Ishikawa (cell line): ENCODE measurements around the gene ZCCHC7.

Source experiments
- CEBPB ChIP-seq: IDR thresholded peaks from 2 replicates; pipeline ENCODE4 v1.6.1; 2012
- CREB1 ChIP-seq: IDR thresholded peaks from 2 replicates; pipeline ENCODE4 v1.6.1; 2012; ENCODE audit warnings: low read depth
- EGR1 ChIP-seq: IDR thresholded peaks from 2 replicates; pipeline ENCODE4 v1.6.1; 2012
- EP300 ChIP-seq: IDR thresholded peaks from 2 replicates; pipeline ENCODE4 v1.6.1; 2012; ENCODE audit warnings: borderline replicate concordance
- FOXM1 ChIP-seq: IDR thresholded peaks from 2 replicates; pipeline ENCODE4 v1.6.1; 2012; ENCODE audit warnings: low read depth, borderline replicate concordance
- NFIC ChIP-seq: IDR thresholded peaks from 2 replicates; pipeline ENCODE4 v1.6.1; 2012
- RAD21 ChIP-seq: IDR thresholded peaks from 2 replicates; pipeline ENCODE4 v1.6.1; 2012; ENCODE audit warnings: low read depth
- TAF1 ChIP-seq: IDR thresholded peaks from 2 replicates; pipeline ENCODE4 v1.6.1; 2012; ENCODE audit warnings: low read depth, mild to moderate bottlenecking
- TCF12 ChIP-seq: IDR thresholded peaks from 2 replicates; pipeline ENCODE4 v1.6.1; 2012; ENCODE audit warnings: low read depth
- TEAD4 ChIP-seq: IDR thresholded peaks from 2 replicates; pipeline ENCODE4 v1.6.1; 2012
- YY1 ChIP-seq: IDR thresholded peaks from 2 replicates; pipeline ENCODE4 v1.6.1; 2012; ENCODE audit warnings: low read depth
- ZBTB7A ChIP-seq: IDR thresholded peaks from 2 replicates; pipeline ENCODE4 v1.6.1; 2012; ENCODE audit warnings: low read depth
- TF ChIP-seq, protein P1 (sequence below): IDR thresholded peaks from 2 replicates; pipeline ENCODE4 v1.6.1; 2012; ENCODE audit warnings: low read depth, mild to moderate bottlenecking
- TF ChIP-seq, protein P2 (sequence below): IDR thresholded peaks from 2 replicates; pipeline ENCODE4 v1.6.1; 2012
- TF ChIP-seq, protein P3 (sequence below): IDR thresholded peaks from 2 replicates; pipeline ENCODE4 v1.6.1; 2012

ZCCHC7 gene

DNA sequence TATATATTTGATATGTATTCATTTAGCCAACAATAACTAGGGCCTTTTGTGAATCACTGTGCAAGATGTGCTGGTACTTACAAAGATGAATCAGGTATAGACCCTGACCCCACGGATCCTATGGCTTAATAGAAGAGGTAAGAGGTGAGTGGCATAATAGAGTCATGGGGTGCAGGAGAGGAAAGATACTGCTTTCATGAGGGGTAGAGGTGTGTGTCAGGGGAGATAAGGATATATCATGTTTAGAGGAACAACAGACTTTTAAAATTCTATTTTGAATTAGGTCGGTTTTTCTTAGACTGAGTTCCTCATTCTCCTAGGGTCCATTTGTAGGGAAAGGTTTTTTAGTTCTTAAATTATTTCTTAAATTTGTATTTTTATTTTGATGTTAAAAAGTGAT is 27.8 kb downstream of the ZCCHC7 start:
- TF ChIP-seq EGR1, result no peak
- no peak for TF ChIP-seq TEAD4
- no peak for TF ChIP-seq CEBPB
- no peak for TF ChIP-seq FOXM1
- no peak for TF ChIP-seq CREB1
- no peak for TF ChIP-seq ZBTB7A
- TF ChIP-seq, protein P1, sequence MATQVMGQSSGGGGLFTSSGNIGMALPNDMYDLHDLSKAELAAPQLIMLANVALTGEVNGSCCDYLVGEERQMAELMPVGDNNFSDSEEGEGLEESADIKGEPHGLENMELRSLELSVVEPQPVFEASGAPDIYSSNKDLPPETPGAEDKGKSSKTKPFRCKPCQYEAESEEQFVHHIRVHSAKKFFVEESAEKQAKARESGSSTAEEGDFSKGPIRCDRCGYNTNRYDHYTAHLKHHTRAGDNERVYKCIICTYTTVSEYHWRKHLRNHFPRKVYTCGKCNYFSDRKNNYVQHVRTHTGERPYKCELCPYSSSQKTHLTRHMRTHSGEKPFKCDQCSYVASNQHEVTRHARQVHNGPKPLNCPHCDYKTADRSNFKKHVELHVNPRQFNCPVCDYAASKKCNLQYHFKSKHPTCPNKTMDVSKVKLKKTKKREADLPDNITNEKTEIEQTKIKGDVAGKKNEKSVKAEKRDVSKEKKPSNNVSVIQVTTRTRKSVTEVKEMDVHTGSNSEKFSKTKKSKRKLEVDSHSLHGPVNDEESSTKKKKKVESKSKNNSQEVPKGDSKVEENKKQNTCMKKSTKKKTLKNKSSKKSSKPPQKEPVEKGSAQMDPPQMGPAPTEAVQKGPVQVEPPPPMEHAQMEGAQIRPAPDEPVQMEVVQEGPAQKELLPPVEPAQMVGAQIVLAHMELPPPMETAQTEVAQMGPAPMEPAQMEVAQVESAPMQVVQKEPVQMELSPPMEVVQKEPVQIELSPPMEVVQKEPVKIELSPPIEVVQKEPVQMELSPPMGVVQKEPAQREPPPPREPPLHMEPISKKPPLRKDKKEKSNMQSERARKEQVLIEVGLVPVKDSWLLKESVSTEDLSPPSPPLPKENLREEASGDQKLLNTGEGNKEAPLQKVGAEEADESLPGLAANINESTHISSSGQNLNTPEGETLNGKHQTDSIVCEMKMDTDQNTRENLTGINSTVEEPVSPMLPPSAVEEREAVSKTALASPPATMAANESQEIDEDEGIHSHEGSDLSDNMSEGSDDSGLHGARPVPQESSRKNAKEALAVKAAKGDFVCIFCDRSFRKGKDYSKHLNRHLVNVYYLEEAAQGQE, result no peak
- no peak for TF ChIP-seq TCF12
- TF ChIP-seq, protein P2, sequence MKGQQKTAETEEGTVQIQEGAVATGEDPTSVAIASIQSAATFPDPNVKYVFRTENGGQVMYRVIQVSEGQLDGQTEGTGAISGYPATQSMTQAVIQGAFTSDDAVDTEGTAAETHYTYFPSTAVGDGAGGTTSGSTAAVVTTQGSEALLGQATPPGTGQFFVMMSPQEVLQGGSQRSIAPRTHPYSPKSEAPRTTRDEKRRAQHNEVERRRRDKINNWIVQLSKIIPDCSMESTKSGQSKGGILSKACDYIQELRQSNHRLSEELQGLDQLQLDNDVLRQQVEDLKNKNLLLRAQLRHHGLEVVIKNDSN, result no peak
- TF ChIP-seq YY1, result no peak
- TF ChIP-seq, protein P3, sequence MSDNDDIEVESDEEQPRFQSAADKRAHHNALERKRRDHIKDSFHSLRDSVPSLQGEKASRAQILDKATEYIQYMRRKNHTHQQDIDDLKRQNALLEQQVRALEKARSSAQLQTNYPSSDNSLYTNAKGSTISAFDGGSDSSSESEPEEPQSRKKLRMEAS, result no peak
- no peak for TF ChIP-seq EP300
- TF ChIP-seq TAF1, result no peak
- no peak for TF ChIP-seq NFIC
- TF ChIP-seq RAD21, result no peak

DNA sequence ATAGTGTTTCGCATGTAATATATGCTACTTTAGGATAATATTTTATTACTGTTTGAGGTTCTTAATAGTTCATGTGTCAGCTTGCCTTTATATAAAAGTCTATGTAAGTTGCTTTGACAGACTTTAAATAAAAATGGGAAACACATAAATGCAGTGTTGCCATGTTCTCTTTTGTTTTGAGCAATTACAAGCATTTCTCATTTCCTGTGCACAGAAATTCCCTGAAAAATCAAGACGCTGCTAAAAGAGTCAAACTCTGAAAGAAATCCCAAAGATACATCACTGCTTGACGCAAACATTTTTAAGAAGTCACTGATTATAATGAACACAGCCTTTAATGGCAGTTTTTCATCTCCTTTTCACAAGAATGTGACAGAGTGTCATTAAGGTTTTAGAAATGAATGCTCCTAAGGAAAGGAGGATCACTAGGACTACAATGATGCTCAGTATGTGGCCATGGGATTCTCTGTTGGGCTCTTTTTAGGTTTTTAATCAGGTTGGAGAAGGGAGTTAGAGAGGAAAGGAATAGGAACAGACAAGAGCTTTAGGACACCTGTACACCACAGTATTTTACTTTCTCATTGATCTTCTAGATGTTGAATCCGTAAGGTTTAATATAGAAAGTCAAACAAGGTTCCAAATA is 29.4 kb downstream of the ZCCHC7 start:
- no peak for TF ChIP-seq EGR1
- no peak for TF ChIP-seq TAF1
- TF ChIP-seq ZBTB7A, result no peak
- no peak for TF ChIP-seq CEBPB
- TF ChIP-seq TCF12, result no peak
- no peak for TF ChIP-seq FOXM1
- TF ChIP-seq RAD21, result no peak
- TF ChIP-seq, protein P3, result no peak
- TF ChIP-seq CREB1, result no peak
- TF ChIP-seq, protein P2, result no peak
- TF ChIP-seq NFIC, result no peak
- no peak for TF ChIP-seq EP300
- no peak for TF ChIP-seq YY1
- TF ChIP-seq TEAD4, result no peak
- TF ChIP-seq, protein P1, result no peak

DNA sequence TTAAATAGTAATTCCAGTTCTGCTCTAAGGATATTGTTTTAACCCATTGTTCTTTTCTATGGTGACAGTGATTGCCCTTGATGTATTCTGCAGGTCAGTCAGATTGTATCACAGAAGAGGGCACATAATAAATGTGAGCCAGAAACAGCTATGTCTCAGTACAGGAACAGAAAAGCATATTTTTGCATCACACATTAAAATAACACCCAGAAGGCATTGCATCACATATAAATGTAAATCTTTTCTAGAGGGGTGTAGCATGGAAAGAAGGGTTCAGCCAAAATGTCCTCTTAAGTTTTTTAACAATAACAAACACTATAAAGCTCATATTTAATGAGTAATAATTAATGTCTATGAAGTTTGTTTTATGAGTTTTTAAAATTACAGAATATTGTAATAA is 30.0 kb downstream of the ZCCHC7 start:
- no peak for TF ChIP-seq TCF12

DNA sequence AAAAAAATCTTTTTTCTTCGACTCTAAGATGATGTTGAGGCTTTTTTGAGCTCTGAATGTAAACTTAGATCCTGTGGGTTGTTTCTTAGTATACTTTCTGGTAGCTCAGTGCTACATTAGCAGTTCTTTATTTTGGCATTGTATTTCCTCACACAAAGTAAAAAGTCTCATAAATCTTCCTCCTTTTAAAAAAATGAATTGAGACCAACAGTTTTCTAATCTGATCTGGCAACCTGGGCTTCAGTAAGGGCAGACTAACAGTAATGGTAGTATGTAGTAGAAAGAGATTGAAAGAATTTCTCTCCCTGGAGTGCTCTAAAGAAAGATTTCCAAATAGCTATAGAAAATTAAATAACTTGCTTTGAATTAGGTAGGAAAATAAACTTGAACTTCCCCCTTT is 31.4 kb downstream of the ZCCHC7 start:
- TF ChIP-seq, protein P2, result no peak
- TF ChIP-seq TEAD4, result no peak
- TF ChIP-seq TCF12, result no peak
- TF ChIP-seq, protein P1, result no peak
- no peak for TF ChIP-seq CREB1
- TF ChIP-seq RAD21, result no peak
- TF ChIP-seq ZBTB7A, result no peak
- TF ChIP-seq FOXM1, result no peak

DNA sequence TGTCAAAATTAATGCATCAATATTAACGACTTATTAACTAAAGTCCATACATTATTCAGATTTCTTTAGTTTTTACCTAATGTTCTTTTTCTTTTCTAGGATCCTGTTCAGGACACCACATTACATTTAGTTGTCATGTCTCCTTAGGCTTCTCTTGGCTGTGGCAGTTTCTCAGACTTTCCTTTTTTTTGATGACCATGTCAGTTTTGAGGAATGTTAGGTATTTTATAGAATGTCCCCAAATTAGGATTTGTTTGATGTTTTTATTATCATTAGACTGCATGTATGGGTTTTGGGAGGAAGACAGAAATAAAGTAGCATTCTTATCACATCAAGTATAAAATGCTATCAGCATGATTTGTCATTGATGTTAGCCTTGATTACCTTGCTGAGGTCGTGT is 32.0 kb downstream of the ZCCHC7 start:
- no peak for TF ChIP-seq TEAD4
